Measurements from ENCODE around the gene MRPS30. TPM values are rescaled to one million over a fixed set of nuclear protein-coding genes. Genes with fewer than 3 reads are reported as not detected.
"Not testable (repeated sequence)": the region's sequence is repeated elsewhere in the genome, so short reads cannot be mapped to it uniquely, and the experiment has no call there.

MRPS30 gene
- 27.2 TPM for total RNA-seq

- ATAC-seq: peak; percentile 93
- peak; percentile 95 for DNase-seq (ENCODE audit: low spot score)
Measured at GRCh38 chr5:44808435-44809214, at the start of gene MRPS30. TSS of gene MRPS30 (plus strand) at chr5:44808947. CDS start at chr5:44808963, 16 bp downstream.

GRCh38 chr5:44769200-44769876, 39.4 kb upstream of the MRPS30 start:
- DNase-seq (ENCODE audit: low spot score): no peak
- ATAC-seq: no peak

GRCh38 chr5:44769877-44770209, 38.9 kb upstream of the MRPS30 start:
- DNase-seq (ENCODE audit: low spot score): no peak
- no peak for ATAC-seq

GRCh38 chr5:44770780-44771717, 37.7 kb upstream of the MRPS30 start:
- DNase-seq (ENCODE audit: low spot score): no peak
- ATAC-seq: no peak

GRCh38 chr5:44772397-44772796, 36.4 kb upstream of the MRPS30 start:
- DNase-seq (ENCODE audit: low spot score); ATAC-seq: not testable (repeated sequence)

- ATAC-seq (peak; percentile 73), DNase-seq (ENCODE audit: low spot score) (no peak)
Measured at GRCh38 chr5:44774279-44774880, 34.4 kb upstream of the MRPS30 start.

- ATAC-seq (no peak), DNase-seq (ENCODE audit: low spot score) (no peak)
Measured at GRCh38 chr5:44779167-44779566, 29.6 kb upstream of the MRPS30 start.

GRCh38 chr5:44783634-44784315, 25.0 kb upstream of the MRPS30 start:
- DNase-seq (ENCODE audit: low spot score) (no peak), ATAC-seq (no peak)

- DNase-seq (ENCODE audit: low spot score) (no peak), ATAC-seq (no peak)
Measured at GRCh38 chr5:44787731-44788130, 21.0 kb upstream of the MRPS30 start.

GRCh38 chr5:44789372-44789995, 19.3 kb upstream of the MRPS30 start:
- not testable (repeated sequence) for DNase-seq (ENCODE audit: low spot score); ATAC-seq

GRCh38 chr5:44792031-44792673, 16.6 kb upstream of the MRPS30 start:
- not testable (repeated sequence) for ATAC-seq; DNase-seq (ENCODE audit: low spot score)

- DNase-seq (ENCODE audit: low spot score) (no peak), ATAC-seq (no peak)
Measured at GRCh38 chr5:44794371-44794770, 14.4 kb upstream of the MRPS30 start.

GRCh38 chr5:44795496-44795895, 13.3 kb upstream of the MRPS30 start:
- DNase-seq (ENCODE audit: low spot score) (no peak), ATAC-seq (no peak)

- no peak for DNase-seq (ENCODE audit: low spot score)
- no peak for ATAC-seq
Measured at GRCh38 chr5:44797841-44798240, 10.9 kb upstream of the MRPS30 start.

- ATAC-seq (no peak), DNase-seq (ENCODE audit: low spot score) (no peak)
Measured at GRCh38 chr5:44801992-44802391, 6.8 kb upstream of the MRPS30 start.

- ATAC-seq (no peak), DNase-seq (ENCODE audit: low spot score) (no peak)
Measured at GRCh38 chr5:44806608-44807007, 2.1 kb upstream of the MRPS30 start.

- no peak for ATAC-seq
- DNase-seq (ENCODE audit: low spot score): no peak
Measured at GRCh38 chr5:44807269-44807668, 1.5 kb upstream of the MRPS30 start.

GRCh38 chr5:44809215-44809955, 638 bp downstream of the MRPS30 start:
- DNase-seq (ENCODE audit: low spot score) (peak; percentile 65), ATAC-seq (peak; percentile 74)
